Large intestine (tissue), 3 donors: ENCODE data around the gene JAK1. TPM values are rescaled to one million over a fixed set of nuclear protein-coding genes. Genes with fewer than 3 reads are reported as not detected.

ENCODE experiments used
- DNase-seq, 2 donors: peaks; one replicate each; pipeline versions ENCODE4 v3.0.0 to v3.0.0-alpha.2; 2013
- H3K27ac ChIP-seq: one replicate; pipeline ENCODE4 v1.5.1; 2013; ENCODE audit warnings: low read length
- H3K27me3 ChIP-seq: 2 replicates; pipeline ENCODE4 v1.6.1; 2013; ENCODE audit warnings: low read length; ENCODE audit not compliant: control insufficient read depth, insufficient read depth
- H3K36me3 ChIP-seq: 2 replicates; pipeline ENCODE4 v1.6.1; 2013; ENCODE audit warnings: low read length; ENCODE audit not compliant: control insufficient read depth, insufficient read depth
- H3K4me1 ChIP-seq: one replicate; pipeline ENCODE4 v1.6.1; 2013; ENCODE audit warnings: low read length; ENCODE audit not compliant: control insufficient read depth, insufficient read depth
- H3K4me3 ChIP-seq: one replicate; pipeline ENCODE4 v1.5.1; 2013; ENCODE audit warnings: low read length
- H3K9me3 ChIP-seq: one replicate; pipeline ENCODE4 v1.6.1; 2013; ENCODE audit warnings: mild to moderate bottlenecking, low read depth, low read length, moderate library complexity; ENCODE audit not compliant: control insufficient read depth
- WGBS: methylation state at CpG from one replicate; pipeline ENCODE4 v1.1.5; 2013; ENCODE audit warnings: low lambda C conversion rate; ENCODE audit not compliant: insufficient coverage; 5-methylcytosine and 5-hydroxymethylcytosine counted together
- polyA plus RNA-seq: library from polyadenylated mRNA; unstranded; fragments of 120-200 nt; gene quantifications from one replicate; pipeline ENCODE4 v1.2.1, GENCODE V29; 2013

The JAK1 gene
- polyA plus RNA-seq, 1 donor = 69.1 TPM

- H3K4me1 ChIP-seq = peaks cover 6% of the 10 kb centered on the region
- H3K36me3 ChIP-seq = no peaks in the 10 kb centered on the region
- DNase-seq = peak in 1 of 2 donors; percentile 60
- 40% methylated on average over 3 of the region's 8 CpGs for WGBS
- no peak overlapping the region for H3K4me3 ChIP-seq
- no peaks in the 10 kb centered on the region for H3K27me3 ChIP-seq
- H3K27ac ChIP-seq = no peak overlapping the region
- H3K9me3 ChIP-seq = no peaks in the 10 kb centered on the region
These were observed 14.6 kb upstream of the JAK1 start for GRCh38 chr1:64980745-64981600.

- DNase-seq = no peak
- H3K4me3 ChIP-seq = no peak overlapping the region
- no peaks in the 10 kb centered on the region for H3K36me3 ChIP-seq
- H3K27me3 ChIP-seq = no peaks in the 10 kb centered on the region
- peaks cover 6% of the 10 kb centered on the region for H3K4me1 ChIP-seq
- H3K27ac ChIP-seq = no peak overlapping the region
- no peaks in the 10 kb centered on the region for H3K9me3 ChIP-seq
These were observed 13.0 kb upstream of the JAK1 start for GRCh38 chr1:64979358-64979757.

GRCh38 chr1:64976361-64976760 is 10.0 kb upstream of the JAK1 start:
- Histone ChIP-seq H3K27ac (no peak overlapping the region), H3K4me3 (no peak overlapping the region), H3K9me3 (no peaks in the 10 kb centered on the region), H3K36me3 (no peaks in the 10 kb centered on the region), H3K4me1 (no peaks in the 10 kb centered on the region), H3K27me3 (no peaks in the 10 kb centered on the region)
- WGBS = 100% methylated on average over 1 of the region's 3 CpGs
- no peak for DNase-seq

- DNase-seq = no peak
- WGBS = no CpG with 5 or more reads among the region's 5 CpGs
- Histone ChIP-seq H3K27ac (no peak overlapping the region), H3K4me3 (no peak overlapping the region), H3K9me3 (no peaks in the 10 kb centered on the region), H3K4me1 (no peaks in the 10 kb centered on the region), H3K27me3 (no peaks in the 10 kb centered on the region), H3K36me3 (no peaks in the 10 kb centered on the region)
These were observed 9.4 kb upstream of the JAK1 start for GRCh38 chr1:64975740-64976139.

- H3K9me3 ChIP-seq = no peaks in the 10 kb centered on the region
- H3K36me3 ChIP-seq = no peaks in the 10 kb centered on the region
- H3K27ac ChIP-seq = no peak overlapping the region
- H3K4me3 ChIP-seq = no peak overlapping the region
- no peaks in the 10 kb centered on the region for H3K27me3 ChIP-seq
- H3K4me1 ChIP-seq = no peaks in the 10 kb centered on the region
- DNase-seq = no peak
- no CpG with 5 or more reads among the region's 1 CpG for WGBS
These were observed 8.8 kb upstream of the JAK1 start for GRCh38 chr1:64975127-64975526.

- WGBS = 100% methylated on average over 2 of the region's 2 CpGs
- H3K4me1 ChIP-seq = no peaks in the 10 kb centered on the region
- no peaks in the 10 kb centered on the region for H3K36me3 ChIP-seq
- H3K9me3 ChIP-seq = no peaks in the 10 kb centered on the region
- H3K4me3 ChIP-seq = no peak overlapping the region
- H3K27me3 ChIP-seq = no peaks in the 10 kb centered on the region
- DNase-seq = no peak
- no peak overlapping the region for H3K27ac ChIP-seq
These were observed 8.0 kb upstream of the JAK1 start for GRCh38 chr1:64974288-64974825.

- 94% methylated on average over 2 of the region's 3 CpGs for WGBS
These were observed 6.8 kb upstream of the JAK1 start for GRCh38 chr1:64973061-64973647.

GRCh38 chr1:64969305-64970046 is 3.1 kb upstream of the JAK1 start:
- H3K9me3 ChIP-seq = no peaks in the 10 kb centered on the region
- H3K27ac ChIP-seq = no peak overlapping the region
- H3K27me3 ChIP-seq = no peaks in the 10 kb centered on the region
- DNase-seq = no peak
- no peak overlapping the region for H3K4me3 ChIP-seq
- no CpG with 5 or more reads among the region's 9 CpGs for WGBS
- no peaks in the 10 kb centered on the region for H3K36me3 ChIP-seq
- peaks cover 5% of the 10 kb centered on the region for H3K4me1 ChIP-seq

More at GRCh38 chr1:64973061-64973647, 6.8 kb upstream of the JAK1 start:
- H3K4me3 ChIP-seq = no peak overlapping the region
- no peaks in the 10 kb centered on the region for H3K36me3 ChIP-seq
- H3K4me1 ChIP-seq = no peaks in the 10 kb centered on the region
- no peaks in the 10 kb centered on the region for H3K9me3 ChIP-seq
- H3K27ac ChIP-seq = no peak overlapping the region
- DNase-seq = no peak
- no peaks in the 10 kb centered on the region for H3K27me3 ChIP-seq

GRCh38 chr1:64967381-64967780 is 1.0 kb upstream of the JAK1 start:
- no peak overlapping the region for H3K27ac ChIP-seq

GRCh38 chr1:64965366-64966157 is 787 bp downstream of the JAK1 start:
- H3K27me3 ChIP-seq = no peaks in the 10 kb centered on the region
- H3K9me3 ChIP-seq = no peaks in the 10 kb centered on the region
- peak overlapping the region; percentile 45 for H3K27ac ChIP-seq
- no CpG with 5 or more reads among the region's 52 CpGs for WGBS
- peak overlapping the region; percentile 52 for H3K4me3 ChIP-seq
- peaks cover 5% of the 10 kb centered on the region for H3K4me1 ChIP-seq
- peak; percentile 63 to 74 for DNase-seq
- H3K36me3 ChIP-seq = no peaks in the 10 kb centered on the region

More at GRCh38 chr1:64967381-64967780, 1.0 kb upstream of the JAK1 start:
- H3K4me3 ChIP-seq = peak overlapping the region; percentile 77
- WGBS = no CpG with 5 or more reads among the region's 6 CpGs
- no peaks in the 10 kb centered on the region for H3K9me3 ChIP-seq
- H3K4me1 ChIP-seq = peaks cover 5% of the 10 kb centered on the region
- no peaks in the 10 kb centered on the region for H3K27me3 ChIP-seq
- peak in 1 of 2 donors; percentile 27 for DNase-seq
- H3K36me3 ChIP-seq = no peaks in the 10 kb centered on the region
